ENCODE data around the gene LY86. TPM values are rescaled to one million over a fixed set of nuclear protein-coding genes. Genes with fewer than 3 reads are reported as not detected.

Gene LY86
- total and polyA plus RNA-seq, 9 of the 15 experiments (the other 6 are each of a cell fraction or from before 2014, with no cell fraction given): 0.08 to 0.20 TPM; not detected in 7

GRCh38 chr6:6547110-6547879 lies 41.2 kb upstream of the LY86 start (continued):
- no peak for TF ChIP-seq ZBTB7A (IDR thresholded peaks at IDR 0.05; ENCODE audit: borderline replicate concordance, control insufficient read depth, low read depth, low read length)
- no peak for TF ChIP-seq ZBTB1 (CRISPR knock-in tag; IDR thresholded peaks at IDR 0.05; ENCODE audit: borderline replicate concordance, low read depth)
- TF ChIP-seq, protein P1, sequence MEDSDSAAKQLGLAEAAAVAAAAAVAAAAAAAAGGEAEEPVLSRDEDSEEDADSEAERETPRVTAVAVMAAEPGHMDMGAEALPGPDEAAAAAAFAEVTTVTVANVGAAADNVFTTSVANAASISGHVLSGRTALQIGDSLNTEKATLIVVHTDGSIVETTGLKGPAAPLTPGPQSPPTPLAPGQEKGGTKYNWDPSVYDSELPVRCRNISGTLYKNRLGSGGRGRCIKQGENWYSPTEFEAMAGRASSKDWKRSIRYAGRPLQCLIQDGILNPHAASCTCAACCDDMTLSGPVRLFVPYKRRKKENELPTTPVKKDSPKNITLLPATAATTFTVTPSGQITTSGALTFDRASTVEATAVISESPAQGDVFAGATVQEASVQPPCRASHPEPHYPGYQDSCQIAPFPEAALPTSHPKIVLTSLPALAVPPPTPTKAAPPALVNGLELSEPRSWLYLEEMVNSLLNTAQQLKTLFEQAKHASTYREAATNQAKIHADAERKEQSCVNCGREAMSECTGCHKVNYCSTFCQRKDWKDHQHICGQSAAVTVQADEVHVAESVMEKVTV (CRISPR knock-in tag; IDR thresholded peaks at IDR 0.05): peak; percentile 90
- 0 out of 2 replicates have a peak, but pooled peaks have one; percentile 31 for TF ChIP-seq KLF16 (IDR thresholded peaks at IDR 0.05)
- peak; percentile 90 for TF ChIP-seq CEBPG (CRISPR knock-in tag; IDR thresholded peaks at IDR 0.05)
- TF ChIP-seq CEBPG (tag; conservative IDR thresholded peaks at IDR 0.05 in 1 of 2, IDR thresholded peaks at IDR 0.05 in 1 of 2): peak; percentile 71 to 78
- 0 out of 2 replicates have a peak, but pooled peaks have one; percentile 35 for TF ChIP-seq JUN (IDR thresholded peaks at IDR 0.05; ENCODE audit: borderline replicate concordance, low read depth, low read length)
- 0 out of 2 replicates have a peak, but pooled peaks have one; percentile 28 for TF ChIP-seq JUN (CRISPR knock-in tag; IDR thresholded peaks at IDR 0.05; ENCODE audit: borderline replicate concordance)
- TF ChIP-seq U2AF2 (optimal IDR thresholded peaks at IDR 0.05; ENCODE audit: low read depth, low read length): no peak
- TF ChIP-seq ATF3 (IDR thresholded peaks at IDR 0.05): peak; percentile 77
- no peak for TF ChIP-seq ATF3 (CRISPR knock-in tag; conservative IDR thresholded peaks at IDR 0.05)
- peak in 1 of 2 experiments; percentile 31; a peak in 1 of 4 replicates for TF ChIP-seq MAZ (CRISPR knock-in tag; conservative IDR thresholded peaks at IDR 0.05 in 1 of 2, IDR thresholded peaks at IDR 0.05 in 1 of 2)
- TF ChIP-seq SOX6 (IDR thresholded peaks at IDR 0.05): 0 out of 2 replicates have a peak, but pooled peaks have one; percentile 25
- no peak for TF ChIP-seq JUNB (CRISPR knock-in tag; conservative IDR thresholded peaks at IDR 0.05)
- 0 out of 4 replicates have a peak, but pooled peaks of 1 of the 2 experiments have one; percentile 22 for TF ChIP-seq TEAD1 (CRISPR knock-in tag; IDR thresholded peaks at IDR 0.05)
- TF ChIP-seq, protein P2, sequence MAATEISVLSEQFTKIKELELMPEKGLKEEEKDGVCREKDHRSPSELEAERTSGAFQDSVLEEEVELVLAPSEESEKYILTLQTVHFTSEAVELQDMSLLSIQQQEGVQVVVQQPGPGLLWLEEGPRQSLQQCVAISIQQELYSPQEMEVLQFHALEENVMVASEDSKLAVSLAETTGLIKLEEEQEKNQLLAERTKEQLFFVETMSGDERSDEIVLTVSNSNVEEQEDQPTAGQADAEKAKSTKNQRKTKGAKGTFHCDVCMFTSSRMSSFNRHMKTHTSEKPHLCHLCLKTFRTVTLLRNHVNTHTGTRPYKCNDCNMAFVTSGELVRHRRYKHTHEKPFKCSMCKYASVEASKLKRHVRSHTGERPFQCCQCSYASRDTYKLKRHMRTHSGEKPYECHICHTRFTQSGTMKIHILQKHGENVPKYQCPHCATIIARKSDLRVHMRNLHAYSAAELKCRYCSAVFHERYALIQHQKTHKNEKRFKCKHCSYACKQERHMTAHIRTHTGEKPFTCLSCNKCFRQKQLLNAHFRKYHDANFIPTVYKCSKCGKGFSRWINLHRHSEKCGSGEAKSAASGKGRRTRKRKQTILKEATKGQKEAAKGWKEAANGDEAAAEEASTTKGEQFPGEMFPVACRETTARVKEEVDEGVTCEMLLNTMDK (IDR thresholded peaks at IDR 0.05; ENCODE audit: borderline replicate concordance, insufficient read depth, low read depth, low read length, poor library complexity, severe bottlenecking): peak; percentile 10
- peak; percentile 26; the same call in 1 of the 2 replicates for TF ChIP-seq CC2D1A (IDR thresholded peaks at IDR 0.05)
- TF ChIP-seq, protein P3, sequence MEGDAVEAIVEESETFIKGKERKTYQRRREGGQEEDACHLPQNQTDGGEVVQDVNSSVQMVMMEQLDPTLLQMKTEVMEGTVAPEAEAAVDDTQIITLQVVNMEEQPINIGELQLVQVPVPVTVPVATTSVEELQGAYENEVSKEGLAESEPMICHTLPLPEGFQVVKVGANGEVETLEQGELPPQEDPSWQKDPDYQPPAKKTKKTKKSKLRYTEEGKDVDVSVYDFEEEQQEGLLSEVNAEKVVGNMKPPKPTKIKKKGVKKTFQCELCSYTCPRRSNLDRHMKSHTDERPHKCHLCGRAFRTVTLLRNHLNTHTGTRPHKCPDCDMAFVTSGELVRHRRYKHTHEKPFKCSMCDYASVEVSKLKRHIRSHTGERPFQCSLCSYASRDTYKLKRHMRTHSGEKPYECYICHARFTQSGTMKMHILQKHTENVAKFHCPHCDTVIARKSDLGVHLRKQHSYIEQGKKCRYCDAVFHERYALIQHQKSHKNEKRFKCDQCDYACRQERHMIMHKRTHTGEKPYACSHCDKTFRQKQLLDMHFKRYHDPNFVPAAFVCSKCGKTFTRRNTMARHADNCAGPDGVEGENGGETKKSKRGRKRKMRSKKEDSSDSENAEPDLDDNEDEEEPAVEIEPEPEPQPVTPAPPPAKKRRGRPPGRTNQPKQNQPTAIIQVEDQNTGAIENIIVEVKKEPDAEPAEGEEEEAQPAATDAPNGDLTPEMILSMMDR (IDR thresholded peaks at IDR 0.05 in 2 of 3, conservative IDR thresholded peaks at IDR 0.05 in 1 of 3; ENCODE audit: insufficient read depth in 2 of 3, low read depth in 1 of 3, low read length in 3 of 3): peak; percentile 89 to 96 (median 94)
- no peak for TF ChIP-seq ZNF274 (IDR thresholded peaks at IDR 0.05; ENCODE audit: borderline replicate concordance, low read depth, low read length)
- TF ChIP-seq BRF1 (IDR thresholded peaks at IDR 0.05; ENCODE audit: borderline replicate concordance, extremely low read depth, insufficient read length): no peak
